ENCODE data around the gene SUN1. TPM values are rescaled to one million over a fixed set of nuclear protein-coding genes. Genes with fewer than 3 reads are reported as not detected.
"Not testable (repeated sequence)": the region's sequence is repeated elsewhere in the genome, so short reads cannot be mapped to it uniquely, and the experiment has no call there.

The SUN1 gene
- polyA plus RNA-seq, 10 donors: 148 to 229 (median 179) TPM

DNA sequence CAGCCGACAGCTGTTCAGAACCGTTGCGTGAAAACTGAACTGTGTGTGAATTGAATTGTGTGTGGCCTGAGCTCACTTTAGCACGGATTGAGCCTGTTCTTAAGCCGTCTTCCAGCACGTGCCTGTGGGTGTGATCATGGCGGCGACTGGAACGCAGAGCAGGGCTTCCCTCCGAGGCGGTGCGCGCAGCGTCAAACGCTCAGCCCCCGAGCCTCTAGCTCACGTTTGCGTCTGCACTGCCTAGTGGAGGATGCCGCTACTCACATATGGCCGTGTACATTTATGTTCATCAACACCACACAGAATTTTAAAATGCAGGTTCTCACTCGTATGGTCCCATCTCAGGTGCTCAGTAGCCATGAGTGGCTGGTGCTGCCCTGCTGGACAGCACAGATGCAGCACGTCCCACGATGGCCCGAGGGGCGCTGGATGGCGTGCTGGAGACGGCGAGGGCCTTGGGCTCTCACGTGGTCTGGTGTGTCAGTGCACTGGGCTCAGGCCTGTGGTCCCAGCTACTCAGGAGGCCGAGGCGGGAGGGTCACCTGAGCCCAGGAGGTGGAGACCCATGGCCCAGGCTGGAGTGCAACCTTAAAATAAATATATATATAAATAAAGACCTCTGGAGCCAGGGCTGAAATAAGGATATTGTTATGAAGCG is 22.0 kb downstream of the SUN1 start:
- DNase-seq: no peak

DNA sequence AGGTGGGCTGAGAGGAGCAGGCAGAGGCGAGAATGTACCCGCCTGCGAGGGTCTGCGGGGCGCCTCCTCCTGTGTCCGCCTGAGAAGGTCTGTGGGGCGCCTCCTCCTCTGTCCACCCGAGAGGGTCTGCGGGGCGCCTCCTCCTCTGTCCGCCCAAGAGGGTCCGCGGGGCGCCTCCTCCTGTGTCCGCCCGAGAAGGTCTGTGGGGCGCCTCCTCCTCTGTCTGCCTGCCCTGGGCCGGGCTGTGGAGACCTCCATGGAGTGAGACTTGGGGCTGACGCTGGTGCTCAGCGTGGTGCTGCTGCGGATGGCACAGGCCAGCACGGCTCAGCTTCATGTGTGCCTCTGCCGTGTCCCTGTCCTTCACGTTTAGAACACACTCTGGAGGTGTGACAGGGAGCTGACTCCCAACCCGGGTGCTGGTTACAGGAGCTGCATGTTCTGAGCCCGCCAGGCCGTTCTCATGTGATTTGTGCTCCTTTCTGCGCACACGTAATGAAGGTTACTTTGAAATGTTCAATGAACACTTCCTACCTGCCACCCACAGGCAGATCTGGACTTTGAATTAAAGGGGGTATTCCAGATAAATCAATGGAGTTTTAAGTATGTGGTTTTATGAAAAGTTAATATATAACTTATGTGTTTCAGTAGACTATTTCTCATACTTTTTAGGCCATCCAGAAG is 23.6 kb downstream of the SUN1 start:
- DNase-seq: no peak

DNA sequence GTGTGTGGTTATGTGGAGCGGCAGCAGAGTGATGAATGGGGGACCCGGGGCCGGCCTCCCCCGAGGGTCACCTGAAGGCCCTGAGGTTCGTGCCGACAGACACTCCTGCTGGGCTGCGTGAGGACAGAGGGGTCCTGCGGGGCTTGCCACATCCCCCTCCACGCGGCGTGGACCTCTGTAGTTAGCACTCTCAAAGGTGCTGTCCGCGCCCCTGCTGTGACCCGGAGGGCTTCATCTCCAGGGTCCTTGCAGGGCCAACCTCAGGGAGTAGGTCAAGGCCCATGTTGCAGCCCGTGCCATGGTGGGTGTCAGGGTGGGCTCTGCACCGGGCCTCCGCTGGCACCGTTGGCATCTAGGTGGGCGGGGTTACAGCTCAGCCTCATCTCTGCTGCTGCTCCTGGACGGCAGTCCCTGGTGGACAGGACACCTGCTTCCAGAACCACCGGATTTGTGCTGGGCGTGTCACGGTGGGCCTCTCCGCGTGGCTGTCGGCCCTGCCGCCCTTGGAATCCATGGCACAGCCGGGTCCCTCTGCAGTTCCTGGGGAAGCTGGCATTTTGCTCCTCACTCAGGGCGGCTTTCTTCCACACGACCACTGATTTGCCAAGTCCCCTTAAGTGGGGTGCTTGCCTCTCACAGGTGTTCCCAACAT is 24.3 kb downstream of the SUN1 start:
- DNase-seq: no peak

DNA sequence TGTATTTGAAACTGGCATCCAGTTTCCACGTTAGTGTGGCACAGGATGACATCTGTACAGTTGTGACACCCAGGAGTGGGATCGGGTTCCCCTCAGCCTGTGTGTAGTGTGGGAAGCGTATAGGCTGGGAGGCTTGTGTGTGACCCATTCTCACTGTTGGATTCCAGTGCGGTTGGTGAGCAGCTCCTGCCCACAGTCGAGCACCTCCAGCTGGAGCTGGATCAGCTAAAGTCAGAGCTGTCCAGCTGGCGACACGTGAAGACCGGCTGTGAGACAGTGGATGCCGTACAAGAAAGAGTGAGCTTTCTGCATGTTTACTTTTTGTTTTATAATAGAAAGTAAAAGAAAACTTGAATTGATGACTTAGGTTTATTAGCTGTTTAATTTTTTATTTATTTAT is 25.4 kb downstream of the SUN1 start:
- no peak for DNase-seq

DNA sequence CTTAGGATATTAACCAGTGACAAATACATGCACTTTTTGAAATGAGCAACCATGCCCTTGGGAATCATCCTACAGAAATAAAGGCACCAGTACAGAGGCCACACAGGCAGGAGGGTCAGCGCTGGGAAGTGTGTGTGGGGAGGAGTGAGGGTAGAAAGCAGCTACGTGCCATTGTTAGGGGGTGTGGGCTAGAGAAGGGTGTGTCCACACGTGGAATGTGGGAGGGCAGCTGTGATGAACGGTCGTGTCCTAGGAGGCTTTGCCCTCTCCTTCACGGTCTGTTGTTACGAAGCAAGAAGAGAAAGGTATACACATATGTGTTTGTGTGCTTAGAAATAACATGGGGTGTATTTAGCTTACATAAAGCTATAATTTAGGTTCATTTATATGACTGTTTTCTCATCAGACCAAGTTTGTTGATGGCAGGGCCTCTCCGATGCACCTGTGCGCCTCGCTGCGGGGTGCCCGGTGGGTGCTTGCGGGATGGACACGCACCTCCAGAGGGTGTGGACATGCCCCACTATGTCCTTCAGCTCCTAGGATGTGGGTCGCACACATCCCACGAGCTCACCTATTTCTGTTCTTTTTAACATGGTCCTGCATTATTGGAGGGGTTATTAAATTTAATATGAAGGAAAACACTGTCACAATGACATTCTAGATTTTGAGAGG is 27.2 kb downstream of the SUN1 start:
- no peak for DNase-seq

DNA sequence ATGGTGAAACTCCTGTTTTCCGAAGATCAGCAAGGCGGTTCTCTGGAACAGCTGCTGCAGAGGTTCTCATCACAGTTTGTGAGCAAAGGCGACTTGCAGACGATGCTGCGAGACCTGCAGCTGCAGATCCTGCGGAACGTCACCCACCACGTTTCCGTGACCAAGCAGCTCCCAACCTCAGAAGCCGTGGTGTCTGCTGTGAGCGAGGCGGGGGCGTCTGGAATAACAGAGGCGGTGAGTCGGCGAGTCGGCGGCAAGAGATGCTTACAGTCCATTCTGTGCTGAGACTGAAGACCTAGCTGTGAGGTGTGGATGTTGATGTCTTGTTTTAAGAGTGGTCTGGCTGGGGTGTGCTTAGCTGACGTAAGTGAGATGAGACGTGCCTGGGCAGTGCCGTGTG is 27.9 kb downstream of the SUN1 start:
- DNase-seq: no peak

DNA sequence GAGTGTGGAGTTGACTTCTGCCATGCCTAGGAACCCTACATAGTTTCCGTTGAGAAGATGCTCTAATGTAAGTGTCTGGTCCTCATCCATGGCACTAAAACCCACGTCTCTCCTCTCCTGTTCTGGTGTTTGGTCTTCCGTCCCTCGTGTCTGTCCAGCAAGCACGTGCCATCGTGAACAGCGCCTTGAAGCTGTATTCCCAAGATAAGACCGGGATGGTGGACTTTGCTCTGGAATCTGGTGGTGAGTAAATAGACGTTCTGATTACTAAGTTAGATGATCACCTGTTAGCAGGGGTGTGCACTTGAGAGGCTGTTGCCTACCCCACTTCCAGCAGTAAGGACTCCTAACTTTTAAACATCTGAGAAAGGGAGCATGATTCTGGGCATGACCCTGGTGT is 28.9 kb downstream of the SUN1 start:
- DNase-seq: no peak

DNA sequence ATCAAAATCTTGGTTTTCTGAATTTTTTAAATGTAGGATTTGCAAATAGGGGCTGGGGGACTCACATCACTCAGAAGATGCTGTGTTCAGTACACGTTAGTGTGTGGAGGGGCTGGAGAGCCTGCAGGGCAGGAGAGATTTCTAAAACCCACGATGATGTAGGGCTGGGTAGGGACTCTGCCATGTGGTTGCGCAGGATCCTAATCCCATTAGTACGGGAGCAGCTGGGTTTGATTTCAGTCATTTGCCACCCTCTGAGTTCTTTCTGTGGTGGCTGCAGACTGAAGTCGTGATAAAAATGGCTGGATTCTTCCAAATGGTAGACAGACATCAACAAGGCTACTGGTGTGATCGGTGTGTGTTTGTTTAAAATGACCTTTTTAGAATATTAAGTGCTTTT is 29.9 kb downstream of the SUN1 start:
- DNase-seq: no peak

- DNase-seq: no peak
These were observed 30.8 kb downstream of the SUN1 start for GRCh38 chr7:863106-863505.

- DNase-seq: no peak
These were observed 33.6 kb downstream of the SUN1 start for GRCh38 chr7:865921-866320.

GRCh38 chr7:867001-867405 is 34.7 kb downstream of the SUN1 start:
- DNase-seq: no peak

GRCh38 chr7:867406-868188 is 35.3 kb downstream of the SUN1 start:
- no peak for DNase-seq

DNA sequence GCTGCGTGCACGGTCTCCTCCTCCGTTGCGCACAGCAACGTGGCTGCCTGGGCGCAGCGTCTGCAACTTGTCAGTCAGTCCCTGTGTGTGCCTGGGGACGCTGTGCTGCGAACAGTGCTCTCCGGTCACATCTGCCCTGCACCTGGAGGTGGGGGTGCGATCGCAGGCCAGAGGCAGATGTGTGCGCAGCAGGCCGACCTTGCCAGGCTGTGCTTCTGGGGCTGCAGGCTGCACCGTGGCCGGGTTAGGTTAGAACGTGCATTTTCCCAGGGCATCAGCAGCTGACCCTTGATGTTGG is 35.9 kb downstream of the SUN1 start:
- DNase-seq: no peak

DNA sequence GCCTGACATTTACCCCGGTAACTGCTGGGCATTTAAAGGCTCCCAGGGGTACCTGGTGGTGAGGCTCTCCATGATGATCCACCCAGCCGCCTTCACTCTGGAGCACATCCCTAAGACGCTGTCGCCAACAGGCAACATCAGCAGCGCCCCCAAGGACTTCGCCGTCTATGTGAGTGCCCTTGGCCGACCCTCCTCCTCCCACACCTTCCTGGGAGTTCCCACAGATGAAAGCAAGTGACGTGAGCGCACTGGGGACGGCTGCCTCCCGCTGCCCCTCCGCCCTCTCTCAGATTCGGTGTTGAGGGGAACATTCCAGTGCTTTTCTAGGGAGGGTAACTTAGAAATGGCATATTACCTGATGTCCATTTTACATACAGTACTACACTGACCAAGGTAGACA is 37.1 kb downstream of the SUN1 start:
- no peak for DNase-seq

DNA sequence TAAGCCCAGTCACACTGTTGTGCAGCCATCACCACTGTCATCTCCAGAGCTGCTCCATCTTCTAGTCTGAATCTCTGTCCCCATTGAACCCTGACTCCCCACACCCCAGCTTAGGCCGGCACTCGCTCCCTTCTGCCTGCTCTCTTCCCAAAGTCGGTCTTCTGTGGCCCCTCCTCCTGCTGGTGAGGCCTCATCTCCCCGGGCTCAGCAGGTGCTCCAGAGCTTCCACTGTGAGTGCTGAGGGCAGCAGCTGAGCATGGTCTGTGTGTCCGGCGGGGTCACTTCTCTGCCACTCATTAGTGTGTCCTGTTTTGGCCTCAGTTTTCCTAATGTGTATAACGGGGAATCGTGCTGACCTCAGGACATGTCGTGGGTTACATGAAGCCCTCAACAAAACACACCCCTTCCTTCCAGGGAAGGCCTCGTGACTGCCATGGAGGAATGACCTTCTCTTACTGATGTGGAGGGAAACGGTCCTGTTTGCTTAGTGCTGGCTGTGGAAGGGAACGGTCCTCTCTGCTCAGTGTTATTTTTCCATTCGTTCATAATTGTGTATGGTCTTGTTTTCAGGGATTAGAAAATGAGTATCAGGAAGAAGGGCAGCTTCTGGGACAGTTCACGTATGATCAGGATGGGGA is 39.7 kb downstream of the SUN1 start:
- peak in 1 of 3 donors; percentile 20 for DNase-seq

- DNase-seq: not testable (repeated sequence)
These were observed 40.4 kb downstream of the SUN1 start for GRCh38 chr7:872685-873084.

- DNase-seq: peak; percentile 69 to 88 (median 85)
These were observed 41.2 kb downstream of the SUN1 start for GRCh38 chr7:873367-874002.

GRCh38 chr7:874031-874749 is 41.9 kb downstream of the SUN1 start:
- no peak for DNase-seq

DNA sequence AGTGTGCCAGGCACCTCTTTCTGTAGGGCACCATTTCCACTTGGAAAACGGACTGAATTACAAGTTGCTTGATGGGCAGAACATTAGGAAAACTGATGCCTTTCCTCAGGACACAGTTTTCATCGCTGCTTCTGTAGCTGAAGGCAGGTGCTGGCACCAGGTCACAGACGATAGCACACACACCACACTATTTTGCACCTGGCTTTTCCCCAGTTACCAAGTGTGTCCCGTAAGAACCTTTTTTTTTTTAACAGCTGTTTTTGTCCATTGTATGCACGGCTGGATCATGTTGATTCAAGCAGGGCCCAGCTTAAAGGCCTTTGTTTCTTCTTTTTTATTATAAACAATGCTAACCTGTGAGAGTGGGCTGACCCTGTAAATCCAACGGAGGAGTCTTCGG is 42.8 kb downstream of the SUN1 start:
- no peak for DNase-seq

GRCh38 chr7:875476-876076 is 43.3 kb downstream of the SUN1 start:
- DNase-seq: peak in 1 of 3 donors; percentile 30

Measured in muscle of back (tissue), 11 donors.